DMS153 (cell line): ENCODE measurements around the gene LCE3D.
A peak's percentile ranks its signal among the peaks of the same experiment; 100 is the strongest.
"Not testable (repeated sequence)": the region's sequence is repeated elsewhere in the genome, so short reads cannot be mapped to it uniquely, and the experiment has no call there.

Source experiments
- DNase-seq: peaks from one replicate; lab custom pipeline; 2025; lab: John Stamatoyannopoulos, UW

LCE3D gene

GRCh38 chr1:152580433-152580832, at the start of gene LCE3D:
Gene LCE3D (minus strand): TSS chr1:152580516. CDS start chr1:152579936, 580 bp downstream.
- no peak for DNase-seq

GRCh38 chr1:152626744-152627143, 46.4 kb upstream of the LCE3D start:
- no peak for DNase-seq

DNA sequence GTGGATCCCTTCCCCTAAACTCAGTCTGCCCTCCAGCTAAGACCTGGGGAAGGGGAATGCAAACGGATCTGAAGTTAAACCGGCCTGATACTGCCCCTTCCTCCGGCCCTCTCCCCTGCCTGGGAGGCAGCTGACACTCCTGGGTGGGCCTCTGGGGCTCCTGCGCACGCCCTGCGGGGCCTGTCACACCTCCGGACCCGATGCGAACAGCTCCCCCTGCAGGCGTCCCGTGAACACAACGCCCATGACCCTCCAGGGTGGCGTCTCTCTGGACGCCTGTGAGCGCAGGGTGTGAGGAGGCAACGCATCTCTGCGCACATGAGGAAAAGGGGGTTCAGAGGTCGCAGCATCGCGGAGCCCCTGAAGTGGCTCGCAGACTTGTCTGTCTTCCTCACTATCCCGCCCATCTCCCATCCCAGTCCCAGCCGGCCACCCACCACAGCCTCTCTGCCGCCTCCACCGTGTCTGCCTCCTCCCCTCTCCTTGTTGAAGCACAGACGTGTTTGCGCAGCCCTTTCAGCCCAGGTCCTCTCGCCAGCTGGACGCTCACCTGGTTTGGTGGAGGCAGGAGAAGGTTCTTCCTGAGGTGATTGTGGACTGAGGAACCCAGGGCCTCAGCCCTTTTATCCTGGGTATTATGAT, 43.0 kb upstream of the LCE3D start:
- no peak for DNase-seq

GRCh38 chr1:152622803-152623202, 42.5 kb upstream of the LCE3D start, which contains the start of gene LCE3A:
Gene LCE3A (minus strand): TSS chr1:152623103. CDS start chr1:152623103, 0 bp downstream.
- no peak for DNase-seq

- no peak for DNase-seq
Measured at GRCh38 chr1:152621993-152622392, 41.7 kb upstream of the LCE3D start.

- no peak for DNase-seq
Measured at GRCh38 chr1:152613511-152613910, 33.2 kb upstream of the LCE3D start, which contains the start of gene LCE3B. Gene LCE3B (plus strand): TSS chr1:152613811. CDS start chr1:152613811, 0 bp downstream.

- no peak for DNase-seq
Measured at GRCh38 chr1:152599934-152600333, 19.6 kb upstream of the LCE3D start, which contains the start of gene LCE3C. Gene LCE3C (plus strand): TSS chr1:152600234. CDS start chr1:152600732, 498 bp downstream.

DNA sequence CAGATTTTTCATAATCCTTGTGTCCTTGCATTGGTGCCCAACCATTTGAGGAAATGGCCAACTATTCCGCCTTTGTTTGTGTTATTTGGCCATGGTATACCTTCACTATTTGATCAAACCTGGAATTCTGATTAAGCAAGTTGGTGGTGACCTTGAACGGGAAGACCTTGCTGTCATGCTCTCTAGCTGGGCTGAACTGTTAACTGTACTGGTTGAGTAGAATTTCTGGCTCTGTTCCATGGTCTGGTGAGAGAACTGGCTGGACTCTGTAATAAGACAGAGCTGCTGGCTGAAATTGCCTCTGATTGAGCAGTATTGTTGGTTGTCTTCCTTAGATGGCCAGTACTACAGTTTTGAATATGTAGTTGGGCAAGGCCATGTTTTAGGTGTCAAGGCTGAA, 16.7 kb upstream of the LCE3D start:
- DNase-seq: no peak

DNA sequence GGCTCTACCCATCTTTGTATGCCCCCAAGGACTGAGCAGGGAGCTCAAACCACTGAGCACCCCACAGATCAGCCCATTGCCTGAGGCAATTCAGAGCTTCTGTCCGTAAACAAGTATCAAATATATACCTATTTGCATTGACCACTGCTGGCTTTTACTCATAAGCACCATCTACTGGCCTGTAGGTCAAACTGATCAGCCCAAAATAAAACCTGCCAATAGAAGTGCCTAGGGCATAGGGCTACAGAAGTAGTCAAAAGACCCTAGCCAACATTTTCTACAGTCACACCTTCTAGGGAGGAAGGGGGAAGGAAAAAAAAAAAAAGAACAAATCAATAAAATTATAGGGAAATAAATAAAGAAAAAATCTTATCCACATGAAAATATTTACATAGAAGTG, 5.3 kb upstream of the LCE3D start:
- no peak for DNase-seq

GRCh38 chr1:152582647-152583046, 2.3 kb upstream of the LCE3D start:
- no peak for DNase-seq

GRCh38 chr1:152579526-152579925, 790 bp downstream of the LCE3D start:
- DNase-seq: not testable (repeated sequence)

DNA sequence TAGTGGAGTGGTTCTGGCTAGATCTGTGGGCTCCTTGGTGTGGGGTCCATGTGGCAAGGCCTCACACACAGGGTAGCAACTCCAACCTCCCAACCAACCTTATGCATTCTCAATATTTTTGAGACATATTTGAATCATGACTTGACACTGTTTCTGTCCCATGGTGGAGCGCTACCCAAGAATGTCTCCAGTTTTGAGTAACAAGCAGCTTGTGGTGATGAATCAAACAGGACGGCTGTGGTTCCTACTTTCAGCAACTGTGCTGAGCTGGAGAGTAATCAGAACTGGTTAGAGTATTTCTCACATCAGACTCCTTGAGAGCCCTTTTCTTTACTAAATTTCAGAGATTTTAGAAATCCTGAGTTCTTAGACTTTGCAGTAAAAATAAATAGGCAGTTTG, 3.1 kb downstream of the LCE3D start:
- DNase-seq: no peak

- no peak for DNase-seq
Measured at GRCh38 chr1:152566681-152567080, 13.6 kb downstream of the LCE3D start, which contains the start of gene LCE3E. Gene LCE3E (minus strand): TSS chr1:152566780. CDS start chr1:152566208, 572 bp downstream.

DNA sequence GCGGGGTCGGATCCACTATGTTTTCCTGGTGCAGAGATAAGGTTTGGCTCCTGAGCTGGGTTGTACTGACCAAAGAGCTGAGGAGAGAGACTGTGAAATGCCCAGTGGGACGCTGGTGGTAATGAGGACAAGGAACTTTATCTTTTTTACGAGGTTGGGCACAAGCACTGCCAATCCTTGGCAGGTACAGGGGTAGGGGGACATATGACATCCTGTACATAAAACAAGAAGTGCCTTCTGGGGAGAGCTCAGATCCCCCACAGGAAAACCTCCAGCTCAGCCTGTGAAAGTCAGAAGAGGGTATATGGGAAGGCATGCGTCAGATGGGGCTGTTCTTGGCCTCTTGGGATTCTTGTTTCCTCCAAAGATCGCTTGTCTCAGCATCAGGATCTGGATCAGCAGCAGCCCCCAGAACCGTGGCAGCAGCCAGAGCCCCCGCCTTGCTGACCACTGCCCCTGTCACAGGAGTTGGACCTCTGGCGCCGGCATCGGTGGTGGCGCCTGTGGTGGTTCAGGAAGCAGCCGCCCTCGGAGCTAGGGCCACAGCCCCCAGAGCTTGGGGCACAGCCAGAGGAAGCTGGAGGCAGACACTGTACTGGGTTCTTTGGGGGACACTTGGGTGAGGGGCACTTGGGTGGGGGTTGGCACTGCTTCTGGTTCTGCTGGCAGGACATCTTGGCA, 14.6 kb downstream of the LCE3D start:
- DNase-seq: no peak

GRCh38 chr1:152565115-152565514, 15.2 kb downstream of the LCE3D start:
- DNase-seq: no peak

DNA sequence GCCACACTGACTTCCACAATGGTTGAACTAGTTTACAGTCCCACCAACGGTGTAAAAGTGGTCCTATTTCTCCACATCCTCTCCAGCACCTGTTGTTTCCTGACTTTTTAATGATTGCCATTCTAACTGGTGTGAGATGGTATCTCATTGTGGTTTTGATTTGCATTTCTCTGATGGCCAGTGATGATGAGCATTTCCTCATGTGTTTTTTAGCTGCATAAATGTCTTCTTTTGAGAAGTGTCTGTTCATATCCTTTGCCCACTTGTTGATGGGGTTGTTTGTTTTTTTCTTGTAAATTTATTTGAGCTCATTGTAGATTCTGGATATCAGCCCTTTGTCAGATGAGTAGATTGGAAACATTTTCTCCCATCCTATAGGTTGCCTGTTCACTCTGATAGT, 32.0 kb downstream of the LCE3D start:
- DNase-seq: not testable (repeated sequence)

DNA sequence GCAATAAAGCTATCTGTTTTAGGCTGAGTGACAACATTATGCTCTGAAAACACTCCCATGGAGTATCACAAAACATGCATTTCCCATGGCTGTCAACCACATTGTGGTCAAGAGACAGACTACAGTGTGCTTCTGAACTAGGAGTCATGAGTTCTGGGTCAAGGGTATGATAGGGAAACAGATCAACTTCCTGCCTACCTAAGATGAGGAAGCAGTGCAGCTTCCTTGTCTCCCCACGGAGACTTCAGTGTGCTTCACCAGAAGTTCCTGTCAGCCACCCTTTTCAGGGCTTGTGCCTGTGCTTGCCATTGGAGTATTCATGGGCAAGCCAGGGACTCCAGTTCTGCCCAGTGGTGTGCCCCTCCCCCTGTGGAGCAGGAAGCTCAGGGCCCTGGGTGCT, 33.6 kb downstream of the LCE3D start:
- DNase-seq: peak; percentile 15

DNA sequence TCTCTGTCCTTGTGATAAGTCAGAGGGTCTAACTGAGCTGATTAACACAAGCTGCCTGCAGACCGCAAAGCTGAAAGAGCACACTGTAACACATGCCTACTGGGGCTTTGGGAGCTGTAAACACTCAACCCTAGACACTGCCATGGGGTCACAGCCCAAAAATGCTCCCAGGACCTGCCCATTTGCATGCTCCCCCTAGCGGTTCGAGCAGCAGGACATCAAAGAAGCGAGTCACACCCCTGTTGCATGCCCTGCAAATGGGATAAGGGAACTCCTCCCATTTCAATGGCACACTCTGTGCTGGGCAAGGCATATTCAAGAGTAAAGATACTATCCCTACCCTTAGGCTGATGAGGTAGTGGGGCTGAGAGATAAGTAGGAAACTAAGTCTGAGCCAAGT, 36.5 kb downstream of the LCE3D start:
- DNase-seq: no peak

- no peak for DNase-seq
Measured at GRCh38 chr1:152539901-152540300, 40.4 kb downstream of the LCE3D start.

DNA sequence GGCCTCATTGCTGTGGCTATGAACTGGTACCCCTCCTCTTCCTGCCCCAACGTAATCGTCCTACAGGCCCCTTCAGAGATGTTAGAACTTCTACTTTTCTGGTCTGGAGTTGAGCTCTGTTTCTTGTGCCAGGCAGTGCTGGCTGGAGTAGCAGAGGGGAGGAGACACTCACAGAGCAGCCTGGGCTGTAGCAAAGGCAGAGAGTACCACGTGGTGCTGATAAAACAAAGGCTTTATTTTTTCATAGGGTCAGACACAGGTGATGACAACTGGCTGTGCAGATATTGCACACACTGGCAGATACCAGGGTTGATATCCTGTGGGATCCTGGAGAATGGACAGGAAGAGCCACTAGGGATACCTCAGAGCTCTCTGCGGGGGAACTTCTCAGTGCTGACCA, 42.8 kb downstream of the LCE3D start:
- DNase-seq: no peak

GRCh38 chr1:152535774-152536173, 44.5 kb downstream of the LCE3D start:
- DNase-seq: no peak

GRCh38 chr1:152533327-152533938, 46.9 kb downstream of the LCE3D start:
- DNase-seq: peak; percentile 37
